Subcutaneous adipose tissue (tissue), 4 donors: ENCODE measurements around the gene NXPH3. TPM values are rescaled to one million over a fixed set of nuclear protein-coding genes. Genes with fewer than 3 reads are reported as not detected.

Experiments
- CTCF ChIP-seq: fragments of 450-650 bp; IDR thresholded peaks from one replicate; pipeline ENCODE4 v1.5.1; 2016; ENCODE audit warnings: low read depth, mild to moderate bottlenecking, control low read depth, antibody characterized with exemption, moderate library complexity
- total RNA-seq, 4 donors: library from RNA; depleted of rRNA; stranded (reverse); fragments of >200 nt; gene quantifications; one replicate each; pipeline ENCODE4 v1.1.0, GENCODE V29; 2016

The NXPH3 gene
- total RNA-seq, 4 donors from 2014 or later, result 0.65 to 7.9 (median 4.4) TPM

- no peak for TF ChIP-seq CTCF
Observed at GRCh38 chr17:49574945-49575678, 559 bp upstream of the NXPH3 start.

- no peak for TF ChIP-seq CTCF
Observed at GRCh38 chr17:49576088-49576916, 631 bp downstream of the NXPH3 start.

GRCh38 chr17:49576917-49577649 is 1.4 kb downstream of the NXPH3 start:
- no peak for TF ChIP-seq CTCF

DNA sequence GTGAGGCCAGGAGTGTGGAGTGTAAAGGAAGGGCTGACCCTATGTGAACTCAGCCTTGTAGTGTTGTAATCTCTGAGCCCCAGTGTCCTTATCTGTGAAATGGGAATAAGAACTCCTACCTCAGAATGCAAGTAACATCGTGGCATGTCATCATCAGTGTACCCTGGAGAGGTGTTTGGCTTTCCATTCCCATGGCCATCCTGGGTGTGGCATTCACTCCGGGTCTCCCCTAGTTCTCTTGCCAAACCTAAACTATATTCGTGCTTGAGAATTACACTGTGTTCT is 1.9 kb downstream of the NXPH3 start:
- no peak for TF ChIP-seq CTCF

DNA sequence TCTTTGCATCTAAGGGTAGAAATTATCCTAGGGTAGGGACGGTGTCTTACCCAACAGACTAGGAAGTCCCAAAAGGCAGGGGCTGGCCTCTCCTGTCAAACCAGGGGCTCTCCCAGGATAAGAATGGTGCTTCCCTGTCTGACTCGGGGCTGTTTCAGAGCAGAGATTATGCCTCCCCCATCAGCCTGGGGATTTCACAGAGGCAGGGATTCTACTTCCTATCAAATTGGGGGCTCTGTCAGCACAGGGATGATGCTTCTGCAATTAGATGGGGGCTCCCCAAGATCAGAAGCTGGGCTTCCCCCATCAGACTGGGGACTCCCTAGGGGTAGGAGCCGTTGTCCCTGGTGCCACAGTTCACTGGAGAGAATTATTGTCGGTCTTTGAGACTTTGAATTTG is 2.3 kb downstream of the NXPH3 start:
- no peak for TF ChIP-seq CTCF

DNA sequence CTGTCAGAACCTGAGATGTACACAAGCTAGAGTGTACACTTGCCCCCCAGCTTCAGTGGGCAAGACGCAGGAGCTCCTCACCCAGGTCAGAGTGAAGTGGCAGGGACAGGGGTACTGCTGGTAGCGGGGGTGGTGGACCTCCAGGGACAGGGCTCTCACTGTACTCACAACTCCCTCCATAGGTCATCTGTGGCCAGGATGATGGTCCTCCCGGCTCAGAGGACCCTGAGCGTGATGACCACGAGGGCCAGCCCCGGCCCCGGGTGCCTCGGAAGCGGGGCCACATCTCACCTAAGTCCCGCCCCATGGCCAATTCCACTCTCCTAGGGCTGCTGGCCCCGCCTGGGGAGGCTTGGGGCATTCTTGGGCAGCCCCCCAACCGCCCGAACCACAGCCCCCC is 2.7 kb downstream of the NXPH3 start:
- TF ChIP-seq CTCF, result no peak

DNA sequence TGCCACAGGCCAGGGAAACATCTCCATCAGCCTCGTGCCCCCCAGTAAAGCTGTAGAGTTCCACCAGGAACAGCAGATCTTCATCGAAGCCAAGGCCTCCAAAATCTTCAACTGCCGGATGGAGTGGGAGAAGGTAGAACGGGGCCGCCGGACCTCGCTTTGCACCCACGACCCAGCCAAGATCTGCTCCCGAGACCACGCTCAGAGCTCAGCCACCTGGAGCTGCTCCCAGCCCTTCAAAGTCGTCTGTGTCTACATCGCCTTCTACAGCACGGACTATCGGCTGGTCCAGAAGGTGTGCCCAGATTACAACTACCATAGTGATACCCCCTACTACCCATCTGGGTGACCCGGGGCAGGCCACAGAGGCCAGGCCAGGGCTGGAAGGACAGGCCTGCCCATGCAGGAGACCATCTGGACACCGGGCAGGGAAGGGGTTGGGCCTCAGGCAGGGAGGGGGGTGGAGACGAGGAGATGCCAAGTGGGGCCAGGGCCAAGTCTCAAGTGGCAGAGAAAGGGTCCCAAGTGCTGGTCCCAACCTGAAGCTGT is 3.4 kb downstream of the NXPH3 start:
- TF ChIP-seq CTCF, result no peak
